ENCODE data around the gene ISLR.

ISLR gene

DNA sequence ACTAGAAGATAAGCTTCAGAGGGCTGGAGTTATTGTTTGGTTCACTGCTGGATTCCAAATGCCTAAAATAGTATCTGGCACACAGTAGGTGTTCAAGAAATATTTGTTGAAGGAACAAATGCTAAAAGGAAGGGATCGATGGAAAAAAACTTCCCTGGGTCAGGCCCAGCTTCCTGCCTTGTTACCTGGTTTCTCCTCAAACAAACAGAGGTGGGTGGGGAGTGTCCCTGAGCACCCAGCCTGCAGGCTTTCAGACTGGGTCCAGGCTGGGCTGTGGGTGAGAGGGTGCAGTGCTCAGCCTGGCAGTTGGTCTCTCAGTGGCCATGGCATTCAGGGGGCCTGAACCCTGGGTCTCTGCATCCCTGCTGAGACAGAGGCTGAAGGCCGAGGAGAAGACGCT, 43.4 kb downstream of the ISLR start:
- no peak for DNase-seq

DNA sequence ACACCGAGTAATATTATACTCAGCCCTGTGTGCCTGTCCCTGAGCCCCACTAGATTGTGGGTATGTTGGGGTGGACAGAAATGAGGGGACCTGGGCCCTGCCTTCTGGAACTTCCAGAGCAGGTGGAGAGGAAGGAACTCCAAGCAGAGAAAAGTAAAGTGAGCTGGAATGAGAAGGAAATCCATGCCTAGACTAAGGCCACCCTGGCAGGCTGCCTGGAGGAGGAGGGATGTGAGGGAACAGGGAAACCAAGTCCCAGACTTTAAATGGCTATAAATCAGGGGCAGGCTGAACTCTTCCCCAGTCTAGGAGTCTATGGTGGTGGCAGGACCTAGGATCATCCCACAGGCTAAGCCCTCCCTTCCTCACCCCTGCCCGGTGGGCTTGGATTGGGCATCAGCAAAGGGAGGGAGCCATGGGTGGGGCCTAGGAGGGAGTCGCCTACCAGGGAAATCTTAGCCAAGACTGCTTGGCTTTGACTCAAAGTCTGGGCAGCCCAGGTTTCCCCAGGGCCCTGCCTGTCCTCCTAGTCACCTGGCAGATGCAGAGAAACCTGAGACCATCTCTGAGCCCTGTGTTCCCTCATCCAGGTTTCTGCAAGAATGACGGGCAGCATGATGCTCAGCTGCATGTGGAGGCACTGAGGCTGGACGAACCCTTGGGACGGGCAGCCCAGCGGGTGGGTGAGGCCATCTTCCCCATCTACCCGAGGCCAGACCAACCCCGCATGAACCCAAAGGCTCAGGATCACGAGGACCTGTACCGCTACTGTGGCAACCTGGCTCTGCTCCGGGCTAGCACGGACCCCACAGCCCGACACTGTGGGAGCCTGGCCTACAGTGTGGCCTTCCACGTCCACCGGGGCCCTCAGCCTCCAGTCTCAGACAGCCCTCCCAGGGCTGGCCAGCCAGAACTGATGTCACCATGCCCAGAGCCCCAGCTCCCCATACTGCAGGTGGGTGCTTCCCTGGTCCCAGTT, 44.7 kb downstream of the ISLR start:
- no peak for DNase-seq

DNA sequence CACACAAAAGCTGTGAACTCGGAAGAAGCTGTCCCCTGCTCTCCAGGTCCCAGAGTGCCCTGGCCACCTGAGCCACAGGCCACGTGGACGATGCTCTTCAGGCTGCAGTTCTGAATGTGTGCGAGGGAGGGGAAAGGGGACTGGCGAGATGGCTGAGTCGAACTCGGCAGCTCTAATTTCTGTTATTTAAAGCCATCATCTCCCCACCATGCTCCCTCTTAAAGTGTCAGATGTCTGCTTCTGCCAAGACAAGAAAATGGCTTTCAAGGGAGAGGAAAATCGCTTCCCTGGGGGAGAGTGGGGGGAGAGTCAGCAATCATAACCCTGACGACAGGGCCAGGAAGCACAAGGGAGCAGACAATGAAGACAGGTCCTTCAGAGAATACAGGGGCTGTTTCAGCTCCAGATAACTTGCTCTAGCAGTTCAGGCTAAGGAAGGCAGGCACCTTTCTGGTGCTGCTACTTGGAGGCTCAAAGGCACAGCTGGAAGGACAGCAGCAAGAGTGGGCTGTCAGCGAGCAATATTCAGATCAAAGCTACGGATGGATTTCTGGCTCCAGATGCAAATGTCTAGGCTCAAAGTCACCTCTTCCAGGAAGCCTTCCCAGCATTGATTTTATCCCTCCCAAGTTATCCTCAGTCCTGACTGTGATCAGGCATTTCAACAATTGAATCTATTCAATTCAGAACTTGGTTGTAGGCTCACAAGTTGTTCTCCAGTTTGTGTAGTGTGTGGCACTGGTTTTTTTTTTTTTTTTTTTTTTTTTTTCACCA, 47.2 kb downstream of the ISLR start:
- no peak for DNase-seq

DNA sequence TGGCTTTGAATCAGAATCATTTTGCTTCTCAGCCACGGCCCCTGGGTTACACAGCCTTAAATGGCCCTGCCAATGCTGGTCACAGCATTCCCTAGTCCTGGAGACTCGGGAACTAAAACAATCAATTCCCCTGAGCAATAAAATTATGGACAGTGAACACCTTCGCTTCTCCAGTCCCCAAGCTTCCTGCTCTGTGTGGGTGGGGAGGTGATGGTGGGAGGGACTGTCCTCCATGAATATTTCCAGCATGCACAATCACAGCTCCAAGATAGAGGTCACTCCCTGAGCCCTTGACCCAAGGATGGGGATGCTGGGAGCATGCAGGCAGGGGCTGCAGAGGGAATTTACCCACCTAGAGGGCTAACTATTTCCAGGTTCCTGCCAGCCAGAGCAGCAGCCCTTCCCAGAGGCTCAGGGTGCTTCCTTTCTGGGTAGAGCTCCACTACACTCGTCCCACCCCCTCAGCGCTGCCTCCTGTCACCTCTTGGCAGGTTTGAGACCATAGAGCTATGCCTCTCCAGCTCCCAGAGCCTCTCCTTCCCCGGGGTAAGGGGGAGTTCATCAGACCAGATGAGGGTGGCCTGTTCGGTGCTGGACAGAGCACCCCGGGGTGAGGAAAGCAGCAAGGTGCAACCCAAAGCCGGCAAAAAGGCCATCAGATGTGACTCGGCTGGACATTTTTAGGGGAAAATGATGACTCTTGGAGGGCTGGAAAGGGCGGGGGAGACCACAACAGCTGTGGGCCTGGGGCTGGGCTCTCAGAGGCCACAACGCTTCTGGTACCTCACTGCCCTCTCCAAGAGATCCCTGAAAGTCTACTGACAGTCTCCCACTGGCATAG, 48.1 kb downstream of the ISLR start:
- no peak for DNase-seq

DNA sequence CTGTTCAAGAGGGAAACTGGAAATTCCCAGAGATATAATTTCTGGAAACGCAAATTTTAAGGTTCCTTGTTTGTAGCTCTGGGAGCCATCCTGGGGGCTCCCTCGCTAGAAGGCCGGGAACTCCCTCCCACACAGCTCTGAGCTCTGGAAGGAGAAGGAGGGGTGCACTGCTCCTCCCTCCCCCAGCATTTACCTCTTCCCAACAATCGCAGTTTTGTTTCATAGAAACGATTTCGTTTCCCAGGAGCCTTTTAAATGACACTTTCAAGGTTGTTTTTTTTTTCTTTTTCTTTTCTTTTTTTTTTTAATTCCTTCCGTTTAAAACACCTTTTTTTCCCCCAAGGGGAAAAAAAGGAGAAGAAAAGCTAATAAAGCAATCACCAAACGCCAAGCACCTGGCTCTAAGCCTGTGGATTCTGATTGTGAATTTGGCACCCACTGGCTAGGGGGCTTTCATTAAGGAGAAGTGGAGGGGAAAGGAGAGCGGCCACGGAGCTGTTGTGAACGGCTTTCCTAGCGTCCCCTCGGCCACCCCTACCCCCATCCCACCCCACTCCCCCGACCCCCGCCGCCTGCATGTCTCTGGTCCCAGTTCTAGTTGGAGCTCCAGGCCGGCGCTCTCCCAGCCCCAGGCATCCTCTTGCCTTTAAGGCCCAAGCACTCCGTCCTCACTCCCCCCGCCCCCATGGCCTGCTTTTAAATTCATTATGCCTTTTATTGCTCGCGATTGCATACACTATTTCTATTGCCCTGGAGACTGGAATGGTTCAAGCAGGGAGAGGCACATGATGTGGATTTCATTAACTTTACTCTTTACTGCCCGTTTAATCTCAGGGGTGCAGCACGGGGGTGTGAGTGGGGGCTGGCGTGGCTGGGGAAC, 49.0 kb downstream of the ISLR start:
- DNase-seq, result no peak

DNA sequence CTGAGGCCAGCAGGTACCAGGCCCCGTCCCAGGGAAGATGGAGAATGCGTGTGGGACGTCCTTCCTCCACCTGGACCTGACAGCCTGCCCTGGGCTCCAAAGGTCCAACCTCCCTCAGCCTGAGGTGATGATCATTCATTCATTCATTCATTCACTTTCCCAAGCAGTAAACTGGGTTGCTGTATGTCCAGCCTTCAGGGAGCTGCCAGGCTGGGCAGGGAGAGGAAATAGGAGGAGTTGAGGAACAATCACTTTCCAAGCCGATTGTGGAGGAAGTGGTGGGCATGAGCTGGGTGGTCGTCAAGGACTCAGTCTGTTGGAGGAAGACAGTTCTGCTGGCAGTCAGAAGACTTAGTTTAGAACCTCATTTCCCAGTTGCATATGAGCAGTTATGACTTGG, 52.4 kb downstream of the ISLR start:
- DNase-seq, result no peak
